ENCODE data around the gene SUGCT. TPM values are rescaled to one million over a fixed set of nuclear protein-coding genes. Genes with fewer than 3 reads are reported as not detected.
A peak's percentile ranks its signal among the peaks of the same experiment; 100 is the strongest.

SUGCT gene
- total RNA-seq, 1 experiment from 2014 or later, result 1.5 TPM

- H3K4me3 ChIP-seq, result no peak overlapping the region
- DNase-seq, result no peak
Observed at GRCh38 chr7:40279991-40280390, 145.2 kb downstream of the SUGCT start.

GRCh38 chr7:40282858-40283257 is 148.1 kb downstream of the SUGCT start:
- H3K27me3 ChIP-seq, result no peaks in the 10 kb centered on the region
- H3K4me3 ChIP-seq, result no peak overlapping the region
- no peak for DNase-seq
- peaks cover 4% of the 10 kb centered on the region; the same call in 1 of the 2 replicates for H3K9me3 ChIP-seq
- H3K36me3 ChIP-seq, result no peaks in the 10 kb centered on the region

More at GRCh38 chr7:40279991-40280390, 145.2 kb downstream of the SUGCT start:
- H3K36me3 ChIP-seq, result no peaks in the 10 kb centered on the region
- peaks cover 4% of the 10 kb centered on the region; the same call in 1 of the 2 replicates for H3K9me3 ChIP-seq
- H3K27me3 ChIP-seq, result no peaks in the 10 kb centered on the region

GRCh38 chr7:40283391-40283790 is 148.6 kb downstream of the SUGCT start:
- H3K9me3 ChIP-seq, result peaks cover 4% of the 10 kb centered on the region; the same call in 1 of the 2 replicates
- no peak for DNase-seq
- no peaks in the 10 kb centered on the region for H3K27me3 ChIP-seq
- H3K4me3 ChIP-seq, result no peak overlapping the region
- no peaks in the 10 kb centered on the region for H3K36me3 ChIP-seq

GRCh38 chr7:40288827-40289226 is 154.0 kb downstream of the SUGCT start:
- no peaks in the 10 kb centered on the region for H3K27me3 ChIP-seq
- no peaks in the 10 kb centered on the region for H3K36me3 ChIP-seq
- H3K4me3 ChIP-seq, result no peak overlapping the region
- H3K9me3 ChIP-seq, result no peaks in the 10 kb centered on the region
- no peak for DNase-seq

GRCh38 chr7:40297741-40298311 is 163.0 kb downstream of the SUGCT start:
- Histone ChIP-seq H3K36me3 (no peaks in the 10 kb centered on the region), H3K9me3 (no peaks in the 10 kb centered on the region), H3K4me3 (no peak overlapping the region), H3K27me3 (no peaks in the 10 kb centered on the region)
- DNase-seq, result no peak

GRCh38 chr7:40298421-40298820 is 163.6 kb downstream of the SUGCT start:
- no peak overlapping the region for H3K4me3 ChIP-seq
- no peaks in the 10 kb centered on the region for H3K9me3 ChIP-seq
- DNase-seq, result no peak
- H3K36me3 ChIP-seq, result no peaks in the 10 kb centered on the region
- H3K27me3 ChIP-seq, result no peaks in the 10 kb centered on the region

- no peaks in the 10 kb centered on the region for H3K27me3 ChIP-seq
- no peaks in the 10 kb centered on the region for H3K36me3 ChIP-seq
- peak; percentile 4 for DNase-seq
- H3K4me3 ChIP-seq, result no peak overlapping the region
- no peaks in the 10 kb centered on the region for H3K9me3 ChIP-seq
Observed at GRCh38 chr7:40299097-40299496, 164.3 kb downstream of the SUGCT start.

- Histone ChIP-seq H3K36me3 (no peaks in the 10 kb centered on the region), H3K4me3 (no peak overlapping the region), H3K27me3 (no peaks in the 10 kb centered on the region), H3K9me3 (no peaks in the 10 kb centered on the region)
- no peak for DNase-seq
Observed at GRCh38 chr7:40300146-40300670, 165.4 kb downstream of the SUGCT start.

GRCh38 chr7:40301486-40302068 is 166.8 kb downstream of the SUGCT start:
- H3K9me3 ChIP-seq, result no peaks in the 10 kb centered on the region
- H3K36me3 ChIP-seq, result no peaks in the 10 kb centered on the region
- no peaks in the 10 kb centered on the region for H3K27me3 ChIP-seq
- DNase-seq, result no peak
- H3K4me3 ChIP-seq, result no peak overlapping the region

GRCh38 chr7:40303996-40304395 is 169.2 kb downstream of the SUGCT start:
- no peak for DNase-seq
- Histone ChIP-seq H3K36me3 (no peaks in the 10 kb centered on the region), H3K9me3 (no peaks in the 10 kb centered on the region), H3K4me3 (no peak overlapping the region), H3K27me3 (no peaks in the 10 kb centered on the region)

- H3K27me3 ChIP-seq, result no peaks in the 10 kb centered on the region
- no peak for DNase-seq
Observed at GRCh38 chr7:40305229-40305628, 170.4 kb downstream of the SUGCT start.

GRCh38 chr7:40306025-40306424 is 171.2 kb downstream of the SUGCT start:
- no peak for DNase-seq
- H3K27me3 ChIP-seq, result no peaks in the 10 kb centered on the region
- no peak overlapping the region for H3K4me3 ChIP-seq
- H3K9me3 ChIP-seq, result no peaks in the 10 kb centered on the region
- no peaks in the 10 kb centered on the region for H3K36me3 ChIP-seq

More at GRCh38 chr7:40305229-40305628, 170.4 kb downstream of the SUGCT start:
- Histone ChIP-seq H3K36me3 (no peaks in the 10 kb centered on the region), H3K4me3 (no peak overlapping the region), H3K9me3 (no peaks in the 10 kb centered on the region)

- Histone ChIP-seq H3K4me3 (no peak overlapping the region), H3K36me3 (no peaks in the 10 kb centered on the region), H3K27me3 (no peaks in the 10 kb centered on the region), H3K9me3 (no peaks in the 10 kb centered on the region)
- DNase-seq, result no peak
Observed at GRCh38 chr7:40306596-40306995, 171.8 kb downstream of the SUGCT start.

GRCh38 chr7:40310258-40310657 is 175.5 kb downstream of the SUGCT start:
- no peak overlapping the region for H3K4me3 ChIP-seq
- no peaks in the 10 kb centered on the region for H3K27me3 ChIP-seq
- DNase-seq, result no peak
- no peaks in the 10 kb centered on the region for H3K9me3 ChIP-seq
- no peaks in the 10 kb centered on the region for H3K36me3 ChIP-seq

GRCh38 chr7:40311307-40311706 is 176.5 kb downstream of the SUGCT start:
- Histone ChIP-seq H3K36me3 (no peaks in the 10 kb centered on the region), H3K27me3 (no peaks in the 10 kb centered on the region), H3K9me3 (no peaks in the 10 kb centered on the region), H3K4me3 (no peak overlapping the region)
- no peak for DNase-seq

- H3K27me3 ChIP-seq, result no peaks in the 10 kb centered on the region
- DNase-seq, result peak; percentile 6
Observed at GRCh38 chr7:40315277-40315676, 180.5 kb downstream of the SUGCT start.

GRCh38 chr7:40316176-40316575 is 181.4 kb downstream of the SUGCT start:
- DNase-seq, result no peak
- Histone ChIP-seq H3K9me3 (no peaks in the 10 kb centered on the region), H3K36me3 (no peaks in the 10 kb centered on the region), H3K4me3 (no peak overlapping the region), H3K27me3 (no peaks in the 10 kb centered on the region)

More at GRCh38 chr7:40315277-40315676, 180.5 kb downstream of the SUGCT start:
- Histone ChIP-seq H3K4me3 (no peak overlapping the region), H3K36me3 (no peaks in the 10 kb centered on the region), H3K9me3 (no peaks in the 10 kb centered on the region)

GRCh38 chr7:40324914-40325313 is 190.1 kb downstream of the SUGCT start:
- Histone ChIP-seq H3K9me3 (no peaks in the 10 kb centered on the region), H3K4me3 (no peak overlapping the region), H3K27me3 (no peaks in the 10 kb centered on the region), H3K36me3 (no peaks in the 10 kb centered on the region)
- no peak for DNase-seq

All from MG63 (cell line).